Right lobe of liver (tissue), 6 donors: ENCODE data around the gene ATR. TPM values are rescaled to one million over a fixed set of nuclear protein-coding genes. Genes with fewer than 3 reads are reported as not detected.
A peak's percentile ranks its signal among the peaks of the same experiment; 100 is the strongest.

Experiments
- ATAC-seq, 4 donors: fragments of 200-7000 bp; cut with Tn5 transposase; one replicate each; pipeline ENCODE4 v1.9.1; 2020; ENCODE audit warnings: mild to moderate bottlenecking in 4 of 4, moderate library complexity in 4 of 4
- DNase-seq, 3 donors: peaks; one replicate each; pipeline ENCODE4 v3.0.0-alpha.2; 2020
- H3K27ac ChIP-seq, 3 donors: fragments of 200-600 bp; one replicate each; pipeline ENCODE4 v1.8.0; 2022
- H3K27me3 ChIP-seq, 2 donors: fragments of 200-600 bp; one replicate each; pipeline ENCODE4 v1.8.0; 2022
- H3K36me3 ChIP-seq, 4 donors: fragments of 200-600 bp; sonication (generic) in 1 of 4; one replicate each; pipeline versions ENCODE4 v1.5.1 to v1.8.0; 2017 to 2022; ENCODE audit warnings: control low read depth in 1 of 4
- H3K4me1 ChIP-seq, 4 donors: fragments of 200-600 bp; sonication (generic) in 1 of 4; one replicate each; pipeline versions ENCODE4 v1.5.1 to v1.8.0; 2017 to 2022; ENCODE audit warnings: control low read depth in 1 of 4
- H3K4me3 ChIP-seq, 3 donors: fragments of 200-600 bp; one replicate each; pipeline ENCODE4 v1.8.0; 2022
- H3K9me3 ChIP-seq, 4 donors: fragments of 200-600 bp; sonication (generic) in 1 of 4; one replicate each; pipeline versions ENCODE4 v1.5.1 to v1.8.0; 2017 to 2022; ENCODE audit warnings: control low read depth in 1 of 4
- POLR2A ChIP-seq: fragments of 450-650 bp; IDR thresholded peaks from one replicate; pipeline ENCODE4 v1.6.1; 2017; ENCODE audit warnings: antibody characterized with exemption, mild to moderate bottlenecking
- WGBS: methylation state at CpG from one replicate; pipeline ENCODE4 v1.1.6; 2018; ENCODE audit warnings: low coverage, low lambda C conversion rate; ENCODE audit not compliant: insufficient coverage; ENCODE audit errors: missing lambda C conversion rate; 5-methylcytosine and 5-hydroxymethylcytosine counted together
- intact Hi-C, 2 donors: fragments of 100-400 bp; cut with DNase I; formaldehyde crosslinking; loops; one replicate each; pipeline versions ENCODE4 v1.11.2 to v1.14.1; 2022
- long read RNA-seq: library from polyadenylated mRNA; unstranded; transcript quantifications from one replicate; pipeline ENCODE4 v2.0.0, GENCODE V29; 2019
- total RNA-seq, 6 experiments: library from RNA; depleted of rRNA in 2 of 6; stranded (reverse); fragments of >200 nt in 2 of 6; fragmentation: NEBNext Ultra II Directional in 3 of 6; extraction: Animal tissue kit (Norgen Biotek cat#: 25700) in 3 of 6; gene quantifications; one replicate each; pipeline versions ENCODE4 v1.1.0 to v1.2.4, GENCODE V29; 2016 to 2023
- TF ChIP-seq, protein P1 (sequence below), 4 donors: fragments of 200-600 bp in 3 of 4; fragments of 450-650 bp in 1 of 4; IDR thresholded peaks; one replicate each; pipeline versions ENCODE4 v1.5.1 to v1.8.0; 2016 to 2022; ENCODE audit warnings: antibody characterized with exemption in 4 of 4, mild to moderate bottlenecking in 2 of 4
- donor health status: DM: no; HTN: yes; CAD: no.
- donor health status: DM: no; HTN: no; CAD: no.
- donor health status: DM: no; HTN: no; CAD: no.
- donor health status: DM: no; HTN: yes; CAD: no.
- donor health status: DM: no; HTN: yes; CAD: no.

The ATR gene
- 10 to 100 TPM in 5 of 6 experiments, 1 to 10 TPM in 1; 8.0 to 26.9 (median 15.7) TPM for total RNA-seq
- long read RNA-seq, partial matches to known transcripts: 1 of 2 reads
- long read RNA-seq, other reads (novel, unspliced or antisense): 1 of 2 reads

DNA sequence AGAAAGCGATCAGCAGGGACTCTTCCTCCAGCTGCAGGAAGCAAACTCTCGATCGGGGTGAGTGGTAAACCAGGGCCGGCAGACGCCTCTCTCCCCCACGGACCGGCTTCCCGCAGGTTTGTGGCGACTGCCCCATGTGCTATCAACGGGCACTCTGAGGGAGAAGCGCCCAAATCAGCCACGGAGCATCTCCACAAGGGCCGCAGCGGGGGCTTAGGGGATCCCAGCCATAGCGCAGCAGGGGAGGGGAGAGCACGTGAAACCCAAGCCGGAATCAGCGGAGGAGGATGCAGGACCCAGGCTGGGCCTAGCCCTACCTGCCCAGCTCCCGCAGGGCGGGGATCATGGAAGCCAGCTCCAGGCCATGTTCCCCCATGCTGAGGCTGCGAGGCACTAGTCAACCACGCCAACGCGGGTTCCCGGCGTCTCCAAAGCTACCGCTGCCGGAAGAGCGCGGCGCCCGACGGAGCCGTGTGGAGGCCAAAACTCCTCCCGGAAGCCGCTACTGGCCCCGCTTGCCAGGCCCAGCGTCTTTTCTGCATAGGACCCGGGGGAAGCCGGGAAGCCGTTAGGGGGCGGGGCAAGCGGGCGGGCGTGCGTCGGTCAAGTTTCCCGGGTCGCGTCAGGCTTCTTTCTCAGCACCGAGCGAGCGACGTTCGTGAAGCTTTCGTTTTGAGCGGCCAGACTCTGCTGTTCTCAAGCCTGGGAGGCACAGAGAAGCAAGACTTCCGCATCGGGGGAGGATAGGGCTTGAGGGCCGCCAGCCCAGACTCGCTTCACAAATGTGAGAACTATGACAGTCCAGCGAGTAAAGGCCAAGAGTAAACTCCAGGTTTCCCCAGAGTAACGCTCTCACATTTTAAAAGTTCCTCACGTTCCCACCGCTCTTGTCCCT, at the start of gene ATR:
Gene ATR, minus strand, starts transcription at position 405 of the 895 bp plus-strand sequence. Its CDS starts 29 bp downstream, at position 376.
- Histone ChIP-seq H3K9me3 (no peaks in the 10 kb centered on the region), H3K36me3 (no peaks in the 10 kb centered on the region), H3K27ac (peak within 1 kb of the TSS; percentile 90 to 93 (median 92)), H3K27me3 (no peaks in the 10 kb centered on the region), H3K4me1 (peaks cover 0 to 14% (median 6%) of the 10 kb centered on the region in 4 donors), H3K4me3 (peak within 1 kb of the TSS; percentile 70 to 80 (median 72))
- intact Hi-C loops: no loop called here
- peak; percentile 81 for TF ChIP-seq POLR2A
- TF ChIP-seq, protein P1, sequence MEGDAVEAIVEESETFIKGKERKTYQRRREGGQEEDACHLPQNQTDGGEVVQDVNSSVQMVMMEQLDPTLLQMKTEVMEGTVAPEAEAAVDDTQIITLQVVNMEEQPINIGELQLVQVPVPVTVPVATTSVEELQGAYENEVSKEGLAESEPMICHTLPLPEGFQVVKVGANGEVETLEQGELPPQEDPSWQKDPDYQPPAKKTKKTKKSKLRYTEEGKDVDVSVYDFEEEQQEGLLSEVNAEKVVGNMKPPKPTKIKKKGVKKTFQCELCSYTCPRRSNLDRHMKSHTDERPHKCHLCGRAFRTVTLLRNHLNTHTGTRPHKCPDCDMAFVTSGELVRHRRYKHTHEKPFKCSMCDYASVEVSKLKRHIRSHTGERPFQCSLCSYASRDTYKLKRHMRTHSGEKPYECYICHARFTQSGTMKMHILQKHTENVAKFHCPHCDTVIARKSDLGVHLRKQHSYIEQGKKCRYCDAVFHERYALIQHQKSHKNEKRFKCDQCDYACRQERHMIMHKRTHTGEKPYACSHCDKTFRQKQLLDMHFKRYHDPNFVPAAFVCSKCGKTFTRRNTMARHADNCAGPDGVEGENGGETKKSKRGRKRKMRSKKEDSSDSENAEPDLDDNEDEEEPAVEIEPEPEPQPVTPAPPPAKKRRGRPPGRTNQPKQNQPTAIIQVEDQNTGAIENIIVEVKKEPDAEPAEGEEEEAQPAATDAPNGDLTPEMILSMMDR (IDR thresholded peaks at IDR 0.05): no peak
- ATAC-seq (peak; percentile 93 to 98 (median 98)), DNase-seq (peak; percentile 97 to 99 (median 98))
- WGBS: 0% methylated on average over 17 of the region's 65 CpGs

DNA sequence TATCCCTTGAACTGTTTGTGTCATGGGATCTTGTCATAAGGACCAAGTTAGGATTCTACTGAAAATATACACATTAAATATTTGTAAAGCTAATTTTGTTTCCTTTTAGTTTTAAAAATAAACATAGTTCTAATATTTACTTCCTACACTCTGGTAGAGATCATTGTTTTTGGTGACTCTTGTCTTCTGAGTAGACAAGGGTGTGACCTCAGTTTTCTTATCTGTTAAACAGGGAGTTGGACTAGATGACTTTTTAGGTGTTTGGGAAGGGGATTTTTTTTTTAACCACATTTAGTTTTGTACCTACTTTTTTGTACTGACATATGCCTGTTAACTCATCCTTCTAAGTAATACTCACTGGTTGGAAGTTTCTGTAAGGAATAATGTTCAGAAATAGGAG, 48.4 kb upstream of the ATR start:
- no peaks in the 10 kb centered on the region for H3K9me3 ChIP-seq
- DNase-seq (no peak), ATAC-seq (no peak)
- H3K27me3 ChIP-seq: no peaks in the 10 kb centered on the region
- H3K4me1 ChIP-seq: no peaks in the 10 kb centered on the region
- no peak overlapping the region for H3K27ac ChIP-seq
- intact Hi-C loops: no loop called here
- no peaks in the 10 kb centered on the region for H3K36me3 ChIP-seq
- no peak overlapping the region for H3K4me3 ChIP-seq
- TF ChIP-seq, protein P1 (IDR thresholded peaks at IDR 0.05): no peak
- no peak for TF ChIP-seq POLR2A

DNA sequence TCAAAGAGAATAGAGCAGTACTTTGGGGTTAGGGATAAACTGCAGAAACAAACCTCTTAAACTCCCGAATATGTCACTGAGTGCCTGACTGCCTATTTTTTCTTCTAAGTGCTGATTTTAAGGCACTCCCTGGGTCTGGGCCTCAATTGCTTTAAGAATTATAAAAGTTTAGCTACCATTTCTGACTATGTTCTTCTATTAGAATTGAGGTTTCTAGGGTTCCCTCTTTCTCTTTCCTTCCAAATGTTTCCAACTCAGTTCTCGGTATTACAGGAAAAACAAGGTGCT, 46.6 kb upstream of the ATR start:
- 95% methylated on average over 2 of the region's 2 CpGs for WGBS

DNA sequence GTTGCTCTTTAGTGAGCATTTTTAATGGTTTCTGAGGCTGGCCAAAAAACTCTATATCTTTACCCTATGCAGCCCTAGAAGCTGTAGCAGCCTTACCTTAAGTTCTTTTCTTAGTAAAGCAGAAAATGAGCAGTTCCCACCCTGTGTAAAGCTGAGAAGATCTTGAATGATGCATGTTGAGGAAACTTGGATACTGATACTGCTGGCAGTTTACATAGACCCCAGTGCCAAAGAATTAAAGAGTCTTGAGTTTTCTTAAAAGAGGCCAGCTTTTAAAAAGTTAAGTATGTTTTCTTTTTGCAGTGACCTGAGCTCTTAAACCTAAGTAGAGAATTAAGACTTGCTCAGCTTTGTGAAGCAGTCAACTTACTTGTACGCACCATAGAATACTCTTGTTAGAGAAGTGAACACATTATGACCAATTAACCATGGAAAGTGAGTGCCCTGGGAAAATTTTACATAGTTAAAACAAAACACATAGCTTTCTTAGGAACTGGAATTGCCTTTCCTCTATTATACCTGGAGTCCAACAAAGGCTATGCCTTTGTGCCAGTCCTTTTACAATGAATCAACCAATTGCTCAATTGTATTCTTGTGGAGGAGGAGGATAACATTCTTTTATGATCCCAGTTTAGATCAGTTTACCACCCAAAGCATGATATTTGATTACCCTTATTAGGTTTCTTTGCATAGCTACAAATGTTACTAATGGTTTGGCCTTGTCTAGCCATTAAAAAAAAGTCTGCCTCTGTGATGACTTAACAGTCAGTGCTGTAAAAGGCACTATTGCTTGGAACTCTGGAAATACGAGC, 46.0 kb upstream of the ATR start:
- H3K36me3 ChIP-seq: no peaks in the 10 kb centered on the region
- no peaks in the 10 kb centered on the region for H3K4me1 ChIP-seq
- 91% methylated on average over 2 of the region's 2 CpGs for WGBS
- H3K27ac ChIP-seq: no peak overlapping the region
- TF ChIP-seq POLR2A: no peak
- TF ChIP-seq, protein P1 (IDR thresholded peaks at IDR 0.05): no peak
- ATAC-seq: no peak
- H3K4me3 ChIP-seq: no peak overlapping the region
- DNase-seq: no peak
- no peaks in the 10 kb centered on the region for H3K27me3 ChIP-seq
- no peaks in the 10 kb centered on the region for H3K9me3 ChIP-seq
- intact Hi-C loops: no loop called here

More for the DNA sequence above, 46.6 kb upstream of the ATR start:
- TF ChIP-seq, protein P1 (IDR thresholded peaks at IDR 0.05): no peak
- Histone ChIP-seq H3K36me3 (no peaks in the 10 kb centered on the region), H3K27ac (no peak overlapping the region), H3K4me3 (no peak overlapping the region), H3K27me3 (no peaks in the 10 kb centered on the region), H3K9me3 (no peaks in the 10 kb centered on the region), H3K4me1 (no peaks in the 10 kb centered on the region)
- intact Hi-C loops: no loop called here
- ATAC-seq (no peak), DNase-seq (no peak)
